HUDEP-2 (cell line): Measurements from ENCODE around the gene PCBP3.
"Not testable (repeated sequence)": the region's sequence is repeated elsewhere in the genome, so short reads cannot be mapped to it uniquely, and the experiment has no call there.

Source experiments
- DNase-seq, 76 experiments: peaks; one replicate each; lab custom pipeline; 2025; ENCODE audit not compliant: unreplicated experiment in 76 of 76; lab: John Stamatoyannopoulos, UW

PCBP3 gene

GRCh38 chr21:45821998-45822397 lies 178.5 kb downstream of the PCBP3 start:
- DNase-seq, result no peak

- DNase-seq, result no peak
Measured at GRCh38 chr21:45822429-45823099, 179.0 kb downstream of the PCBP3 start.

- no peak for DNase-seq
Measured at GRCh38 chr21:45823100-45823681, 179.7 kb downstream of the PCBP3 start.

- no peak for DNase-seq
Measured at GRCh38 chr21:45824546-45825215, 181.2 kb downstream of the PCBP3 start.

- no peak for DNase-seq
Measured at GRCh38 chr21:45825219-45825618, 181.7 kb downstream of the PCBP3 start.

GRCh38 chr21:45826676-45827301 lies 183.3 kb downstream of the PCBP3 start:
- no peak for DNase-seq

GRCh38 chr21:45827302-45827692 lies 183.8 kb downstream of the PCBP3 start:
- DNase-seq, result no peak

- no peak for DNase-seq
Measured at GRCh38 chr21:45827881-45828579, 184.5 kb downstream of the PCBP3 start.

GRCh38 chr21:45828580-45829570 lies 185.3 kb downstream of the PCBP3 start:
- no peak for DNase-seq

GRCh38 chr21:45829668-45830067 lies 186.1 kb downstream of the PCBP3 start:
- no peak for DNase-seq

- DNase-seq, result no peak
Measured at GRCh38 chr21:45830221-45830640, 186.7 kb downstream of the PCBP3 start.

GRCh38 chr21:45830720-45831366 lies 187.3 kb downstream of the PCBP3 start:
- DNase-seq, result no peak

GRCh38 chr21:45831991-45832740 lies 188.6 kb downstream of the PCBP3 start:
- no peak for DNase-seq

GRCh38 chr21:45832741-45833235 lies 189.3 kb downstream of the PCBP3 start:
- DNase-seq, result not testable (repeated sequence)

GRCh38 chr21:45833414-45833813 lies 189.9 kb downstream of the PCBP3 start:
- DNase-seq, result no peak

GRCh38 chr21:45834026-45834715 lies 190.6 kb downstream of the PCBP3 start:
- no peak for DNase-seq

- DNase-seq, result no peak
Measured at GRCh38 chr21:45834821-45835293, 191.3 kb downstream of the PCBP3 start.
